Brain microvascular endothelial cell (primary cell): ENCODE data around the gene TSPAN14.
"Not testable (repeated sequence)": the region's sequence is repeated elsewhere in the genome, so short reads cannot be mapped to it uniquely, and the experiment has no call there.

Experiments
- DNase-seq: peaks from one replicate; pipeline ENCODE4 v3.0.0-alpha.2; 2020
- H3K27ac ChIP-seq: fragments of 250-450 bp; sonication (Bioruptor Pico); 2 replicates; pipeline ENCODE4 v1.5.1; 2020; ENCODE audit warnings: mild to moderate bottlenecking, moderate library complexity
- H3K27me3 ChIP-seq: fragments of 250-450 bp; sonication (Bioruptor Pico); replicated peaks from 2 replicates; pipeline ENCODE4 v1.5.1; 2020; ENCODE audit warnings: mild to moderate bottlenecking
- H3K36me3 ChIP-seq: fragments of 250-450 bp; sonication (Bioruptor Pico); replicated peaks from 2 replicates; pipeline ENCODE4 v1.5.1; 2020; ENCODE audit warnings: mild to moderate bottlenecking
- H3K4me3 ChIP-seq: 2 replicates; pipeline ENCODE4 v1.5.1; 2011; ENCODE audit warnings: low read depth, mild to moderate bottlenecking, control low read depth, low read length, moderate library complexity
- CTCF ChIP-seq: IDR thresholded peaks from 2 replicates; pipeline ENCODE4 v1.5.1; 2011; ENCODE audit warnings: low read depth, mild to moderate bottlenecking, moderate library complexity, low read length, control low read depth, inconsistent platforms; ENCODE audit errors: missing control alignments
- in situ Hi-C: cut with HindIII; loops from 2 replicates; pipeline ENCODE4 v1.10.0; 2017; ENCODE audit warnings: low sequenced_read_pairs, low pct_ligation_motif_present

TSPAN14 gene

DNA sequence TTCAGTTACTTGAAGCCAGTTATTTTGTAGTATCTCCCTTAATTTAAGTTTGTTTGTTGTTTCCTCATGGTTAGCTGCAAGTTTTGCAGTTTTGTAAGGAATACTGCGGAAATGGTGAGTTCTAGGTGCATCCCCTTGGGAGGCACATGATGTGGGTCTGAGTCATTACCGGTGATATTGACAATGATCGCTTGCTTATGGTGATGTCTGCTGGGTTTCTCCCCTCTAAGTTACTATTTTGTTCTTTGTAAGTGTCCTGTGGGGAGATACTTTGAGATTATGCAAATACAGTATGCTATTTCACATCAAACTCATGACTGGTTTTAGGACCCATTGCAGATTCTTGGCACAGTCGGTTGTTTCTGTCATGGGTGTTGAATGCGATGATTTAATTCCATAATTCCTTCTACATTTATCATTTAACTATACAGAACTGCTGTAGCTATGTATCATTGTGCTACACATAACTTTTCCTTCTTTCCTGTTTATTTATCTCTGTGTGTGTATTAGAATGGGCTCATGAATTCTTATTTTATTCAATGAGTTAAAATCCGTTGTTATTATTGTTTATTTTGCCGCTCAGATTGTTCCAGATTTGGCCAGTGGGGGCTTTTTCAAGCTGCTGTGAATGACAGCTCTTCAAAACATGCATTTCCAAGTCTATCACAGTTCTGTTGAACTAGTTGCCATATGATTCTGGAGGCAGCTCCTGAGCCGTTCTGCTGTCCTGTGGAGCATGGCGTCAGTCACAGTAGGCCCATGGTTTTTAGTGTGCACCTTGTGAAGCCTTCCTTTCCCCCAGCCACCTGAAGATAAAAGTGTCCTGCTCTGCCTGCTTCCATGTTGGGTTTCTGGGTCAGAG is 18.4 kb downstream of the TSPAN14 start:
- Histone ChIP-seq H3K27ac (peak overlapping the region; percentile 91), H3K4me3 (no peak overlapping the region), H3K27me3 (no peaks in the 10 kb centered on the region), H3K36me3 (peaks cover 35% of the 10 kb centered on the region)
- peak; percentile 79 for DNase-seq
- peak; percentile 28 for TF ChIP-seq CTCF
- in situ Hi-C loops: no loop called here

- Histone ChIP-seq H3K27ac (peak overlapping the region; percentile 91), H3K36me3 (peaks cover 35% of the 10 kb centered on the region), H3K27me3 (no peaks in the 10 kb centered on the region), H3K4me3 (no peak overlapping the region)
- in situ Hi-C loops: no loop called here
- DNase-seq: no peak
- TF ChIP-seq CTCF: no peak
These were observed 19.1 kb downstream of the TSPAN14 start for GRCh38 chr10:80473096-80473657.

DNA sequence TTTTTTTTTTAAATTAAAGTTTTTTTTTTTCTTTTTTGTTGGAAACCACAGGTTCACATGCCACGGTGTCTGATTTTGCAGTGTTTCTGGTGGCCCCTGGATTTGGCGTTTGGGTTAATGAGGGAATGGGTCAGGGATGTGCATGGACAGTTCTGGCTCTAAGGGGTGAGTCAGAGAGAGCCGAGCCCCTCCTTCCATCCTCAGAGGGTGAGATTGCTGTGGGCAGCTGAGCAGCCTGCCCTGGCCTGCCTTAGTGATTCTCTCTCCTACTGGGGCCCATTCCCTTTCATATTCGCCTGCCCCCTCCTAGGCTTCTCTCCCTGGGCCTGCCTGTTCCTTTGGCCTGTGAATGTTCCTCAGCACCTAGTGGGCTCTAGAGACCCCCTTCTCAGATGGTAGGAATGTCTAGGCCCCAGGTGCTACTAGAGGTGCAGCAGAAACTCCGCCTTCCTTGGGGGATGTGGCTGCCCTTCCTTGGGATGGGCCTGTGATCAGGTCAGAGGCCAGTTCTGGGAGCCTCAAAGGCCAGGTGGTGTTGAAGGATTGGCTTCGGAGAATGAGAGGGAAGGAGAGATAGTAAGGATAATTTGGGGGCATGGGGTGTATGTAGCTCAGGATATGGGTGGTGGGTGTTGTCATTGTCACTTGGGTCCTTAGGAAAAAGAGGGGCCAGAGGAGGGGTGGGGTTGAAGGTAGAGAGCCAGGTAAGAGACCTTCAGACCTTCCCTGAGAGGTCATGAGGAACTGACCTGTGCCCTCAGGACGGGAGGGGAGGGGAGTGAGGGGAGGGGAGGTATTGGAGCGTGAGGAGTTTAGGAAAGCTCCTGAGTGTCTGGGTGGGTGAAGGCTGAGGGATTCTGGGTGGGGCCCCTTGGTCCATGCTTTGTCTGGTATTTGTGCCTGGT is 19.8 kb downstream of the TSPAN14 start:
- in situ Hi-C loops: no loop called here
- no peak for TF ChIP-seq CTCF
- Histone ChIP-seq H3K27me3 (no peaks in the 10 kb centered on the region), H3K4me3 (no peak overlapping the region), H3K36me3 (peaks cover 41% of the 10 kb centered on the region), H3K27ac (peak overlapping the region; percentile 91)
- DNase-seq: no peak

- no peaks in the 10 kb centered on the region for H3K27me3 ChIP-seq
- in situ Hi-C loops: no loop called here
- DNase-seq: no peak
- TF ChIP-seq CTCF: no peak
- peaks cover 38% of the 10 kb centered on the region for H3K36me3 ChIP-seq
- peak overlapping the region; percentile 91 for H3K27ac ChIP-seq
- no peak overlapping the region for H3K4me3 ChIP-seq
These were observed 20.4 kb downstream of the TSPAN14 start for GRCh38 chr10:80474597-80474910.

DNA sequence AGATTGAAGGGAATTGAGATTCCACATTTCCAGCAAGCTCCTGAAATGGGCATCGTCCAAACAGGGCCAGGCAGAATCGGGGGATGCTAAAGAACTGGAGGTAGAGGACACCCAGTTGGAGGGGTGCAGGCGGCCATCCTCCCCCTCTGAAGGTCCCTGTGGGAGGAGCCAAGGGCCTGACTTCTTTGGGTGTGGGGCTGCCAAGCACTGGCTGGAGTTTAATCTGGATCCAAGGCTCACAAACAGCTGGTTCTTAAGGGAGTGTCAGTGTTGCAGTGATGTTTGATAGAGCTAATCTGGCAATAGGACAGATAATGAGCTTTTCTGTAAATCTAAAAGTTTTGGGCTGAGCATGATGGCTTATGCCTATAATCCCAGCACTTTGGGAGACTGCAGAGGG is 20.8 kb downstream of the TSPAN14 start:
- Histone ChIP-seq H3K27ac (peak overlapping the region; percentile 91), H3K27me3 (no peaks in the 10 kb centered on the region), H3K36me3 (peaks cover 38% of the 10 kb centered on the region), H3K4me3 (no peak overlapping the region)
- in situ Hi-C loops: no loop called here
- no peak for TF ChIP-seq CTCF
- DNase-seq: no peak

- DNase-seq, in situ Hi-C loops: not testable (repeated sequence)
- H3K27ac ChIP-seq: peak overlapping the region; percentile 91
These were observed 21.5 kb downstream of the TSPAN14 start for GRCh38 chr10:80475641-80476040.

More at GRCh38 chr10:80475641-80476040, 21.5 kb downstream of the TSPAN14 start:
- H3K4me3 ChIP-seq, H3K27me3 ChIP-seq: not testable (repeated sequence)
- H3K36me3 ChIP-seq: peaks cover 31% of the 10 kb centered on the region
